ACHN (cell line): ENCODE measurements around the gene KRTAP10-12.

Source experiments
- DNase-seq: peaks from one replicate; pipeline ENCODE4 v3.0.0-alpha.2; 2015
- in situ Hi-C: cut with HindIII; loops from 2 replicates; pipeline ENCODE4 v1.10.0; 2017; ENCODE audit warnings: low sequenced_read_pairs, low pct_ligation_motif_present, low pct_unique_long_range_greater_than_20kb

KRTAP10-12 gene

GRCh38 chr21:44741921-44742320, 44.9 kb downstream of the KRTAP10-12 start:
- no peak for DNase-seq
- in situ Hi-C loops: no loop called here

GRCh38 chr21:44742418-44743153, 45.6 kb downstream of the KRTAP10-12 start:
- peak; percentile 29 for DNase-seq

More at GRCh38 chr21:44742418-44743153, 45.6 kb downstream of the KRTAP10-12 start:
- in situ Hi-C loops: no loop called here
